SK-N-SH treated with all-trans-retinoic acid at 6 μM for 48 hours (cell line): ENCODE data around the gene VPS9D1.

Source experiments
- CSRNP3 ChIP-seq: fragments of 250-450 bp; sonication (Bioruptor Pico); IDR thresholded peaks from 2 replicates; pipeline ENCODE4 v1.5.1; 2021; ENCODE audit warnings: mild to moderate bottlenecking, moderate library complexity
- GLIS3 ChIP-seq: fragments of 250-450 bp; sonication (Bioruptor Pico); IDR thresholded peaks from 2 replicates; pipeline ENCODE4 v1.5.0; 2020; ENCODE audit warnings: mild to moderate bottlenecking, moderate library complexity
- PATZ1 ChIP-seq: fragments of 250-450 bp; sonication (Bioruptor Pico); IDR thresholded peaks from 2 replicates; pipeline ENCODE4 v1.8.0; 2020; ENCODE audit warnings: mild to moderate bottlenecking, moderate library complexity, borderline replicate concordance
- PPARA ChIP-seq: fragments of 250-450 bp; sonication (Bioruptor Pico); IDR thresholded peaks from 2 replicates; pipeline ENCODE4 v1.5.0; 2020; ENCODE audit warnings: mild to moderate bottlenecking, borderline replicate concordance
- RARB ChIP-seq: fragments of 250-450 bp; sonication (Bioruptor Pico); IDR thresholded peaks from 2 replicates; pipeline ENCODE4 v1.8.0; 2021; ENCODE audit warnings: mild to moderate bottlenecking, moderate library complexity
- TOX ChIP-seq: fragments of 250-450 bp; sonication (Bioruptor Pico); IDR thresholded peaks from 2 replicates; pipeline ENCODE4 v1.8.0; 2021; ENCODE audit warnings: mild to moderate bottlenecking, moderate library complexity, borderline replicate concordance
- TSHZ2 ChIP-seq: fragments of 250-450 bp; sonication (Bioruptor Pico); IDR thresholded peaks from 2 replicates; pipeline ENCODE4 v1.5.0; 2020; ENCODE audit warnings: mild to moderate bottlenecking, moderate library complexity
- ZFP3 ChIP-seq: fragments of 250-450 bp; sonication (Bioruptor Pico); IDR thresholded peaks from 2 replicates; pipeline ENCODE4 v1.5.0; 2020; ENCODE audit warnings: mild to moderate bottlenecking, moderate library complexity
- ZFP30 ChIP-seq: fragments of 450-650 bp; formaldehyde crosslinking; IDR thresholded peaks from 2 replicates; pipeline ENCODE4 v1.5.0; 2022; ENCODE audit warnings: mild to moderate bottlenecking, moderate library complexity

GRCh38 chr16:89678258-89678657 lies 42.4 kb downstream of the VPS9D1 start:
- TF ChIP-seq PATZ1 (CRISPR knock-in tag) (no peak), TOX (no peak), ZFP3 (no peak), GLIS3 (CRISPR knock-in tag) (no peak), RARB (CRISPR knock-in tag) (no peak), CSRNP3 (CRISPR knock-in tag) (no peak), PPARA (CRISPR knock-in tag) (no peak), TSHZ2 (no peak), ZFP30 (CRISPR knock-in tag) (no peak)
